HG02678 (cell line): Measurements from ENCODE around the gene ERVFRD-1.
A peak's percentile ranks its signal among the peaks of the same experiment; 100 is the strongest.

Source experiments
- ATAC-seq: cut with Tn5 transposase; IDR thresholded peaks from one replicate; pipeline ENCODE4 v1.9.1; 2021; ENCODE audit warnings: mild to moderate bottlenecking, moderate library complexity; ENCODE audit not compliant: unreplicated experiment

The ERVFRD-1 gene

GRCh38 chr6:11110921-11111768 is at the start of gene ERVFRD-1:
Gene ERVFRD-1 (minus strand): TSS chr6:11111725. CDS start chr6:11105310, 6,415 bp downstream.
- ATAC-seq, result no peak

GRCh38 chr6:11160199-11160598 is 48.7 kb upstream of the ERVFRD-1 start:
- ATAC-seq, result no peak

GRCh38 chr6:11155589-11155988 is 44.1 kb upstream of the ERVFRD-1 start:
- no peak for ATAC-seq

GRCh38 chr6:11153447-11153846 is 41.9 kb upstream of the ERVFRD-1 start:
- ATAC-seq, result no peak

GRCh38 chr6:11152581-11152980 is 41.1 kb upstream of the ERVFRD-1 start:
- no peak for ATAC-seq

- no peak for ATAC-seq
Observed at GRCh38 chr6:11151488-11151887, 40.0 kb upstream of the ERVFRD-1 start.

- ATAC-seq, result no peak
Observed at GRCh38 chr6:11149551-11149950, 38.0 kb upstream of the ERVFRD-1 start.

GRCh38 chr6:11146117-11146826 is 34.7 kb upstream of the ERVFRD-1 start:
- ATAC-seq, result no peak

- peak; percentile 88 for ATAC-seq
Observed at GRCh38 chr6:11144393-11144851, 32.9 kb upstream of the ERVFRD-1 start.

- ATAC-seq, result no peak
Observed at GRCh38 chr6:11143394-11144371, 32.2 kb upstream of the ERVFRD-1 start.

GRCh38 chr6:11142296-11143027 is 30.9 kb upstream of the ERVFRD-1 start:
- no peak for ATAC-seq

- no peak for ATAC-seq
Observed at GRCh38 chr6:11141295-11141694, 29.8 kb upstream of the ERVFRD-1 start.

- no peak for ATAC-seq
Observed at GRCh38 chr6:11140056-11140455, 28.5 kb upstream of the ERVFRD-1 start.

GRCh38 chr6:11139051-11139960 is 27.8 kb upstream of the ERVFRD-1 start:
- peak; percentile 69 for ATAC-seq

- no peak for ATAC-seq
Observed at GRCh38 chr6:11136809-11137208, 25.3 kb upstream of the ERVFRD-1 start.

GRCh38 chr6:11133281-11133680 is 21.8 kb upstream of the ERVFRD-1 start:
- ATAC-seq, result no peak

- ATAC-seq, result no peak
Observed at GRCh38 chr6:11132194-11132888, 20.8 kb upstream of the ERVFRD-1 start.

- no peak for ATAC-seq
Observed at GRCh38 chr6:11130605-11131004, 19.1 kb upstream of the ERVFRD-1 start.
